Neuronal stem cell (in vitro differentiated cells): Measurements from ENCODE around the gene GMCL2.

Experiments used
- DNase-seq: peaks from one replicate; pipeline ENCODE4 v3.0.0-alpha.2; 2013; ENCODE audit warnings: low spot score
- H2AFZ ChIP-seq: one replicate; pipeline ENCODE4 v1.6.1; 2013; ENCODE audit warnings: mild to moderate bottlenecking, low read length, inconsistent platforms
- H2AK5ac ChIP-seq: 2 replicates; pipeline ENCODE4 v1.6.1; 2013; ENCODE audit warnings: low read depth, mild to moderate bottlenecking, inconsistent platforms, low read length, moderate library complexity, mixed read lengths
- H2BK120ac ChIP-seq: 2 replicates; pipeline ENCODE4 v1.6.1; 2013; ENCODE audit warnings: low read depth, mild to moderate bottlenecking, inconsistent platforms, low read length, moderate library complexity, mixed read lengths
- H2BK12ac ChIP-seq: one replicate; pipeline ENCODE4 v1.6.1; 2013; ENCODE audit warnings: low read length, inconsistent platforms
- H2BK15ac ChIP-seq: 2 replicates; pipeline ENCODE4 v1.6.1; 2013; ENCODE audit warnings: mild to moderate bottlenecking, low read length, inconsistent platforms, mixed read lengths
- H2BK5ac ChIP-seq: one replicate; pipeline ENCODE4 v1.6.1; 2013; ENCODE audit warnings: inconsistent platforms, mild to moderate bottlenecking, low read length, moderate library complexity
- H3K14ac ChIP-seq: one replicate; pipeline ENCODE4 v1.6.1; 2013; ENCODE audit warnings: low read length, inconsistent platforms
- H3K18ac ChIP-seq: 2 replicates; pipeline ENCODE4 v1.6.1; 2013; ENCODE audit warnings: low read length, inconsistent platforms
- H3K23ac ChIP-seq: 2 replicates; pipeline ENCODE4 v1.6.1; 2013; ENCODE audit warnings: low read depth, mild to moderate bottlenecking, mixed read lengths, low read length, inconsistent platforms; ENCODE audit not compliant: poor library complexity
- H3K27ac ChIP-seq: replicated peaks from 3 replicates; pipeline ENCODE4 v1.5.1; 2013; ENCODE audit warnings: low read length, inconsistent platforms
- H3K27me3 ChIP-seq, 3 experiments: 2 replicates each; pipeline ENCODE4 v1.6.1; 2013; ENCODE audit warnings: low read length in 3 of 3, mild to moderate bottlenecking in 2 of 3, inconsistent platforms in 1 of 3, low read depth in 1 of 3, mixed read lengths in 1 of 3, moderate library complexity in 1 of 3; ENCODE audit not compliant: control insufficient read depth in 3 of 3, insufficient read depth in 3 of 3
- H3K36me3 ChIP-seq, 2 donors: replicated peaks in 1 of 2; 2 replicates each; pipeline ENCODE4 v1.6.1; 2013; ENCODE audit warnings: low read length in 2 of 2; ENCODE audit not compliant: control insufficient read depth in 2 of 2, insufficient read depth in 2 of 2
- H3K4ac ChIP-seq: 2 replicates; pipeline ENCODE4 v1.6.1; 2013; ENCODE audit warnings: inconsistent platforms, mild to moderate bottlenecking, low read length, moderate library complexity
- H3K4me1 ChIP-seq, 2 donors: 1 replicate in 1 of 2; 2 replicates in 1 of 2; pipeline ENCODE4 v1.6.1; 2013; ENCODE audit warnings: low read length in 2 of 2, low read depth in 1 of 2; ENCODE audit not compliant: control insufficient read depth in 2 of 2, insufficient read depth in 1 of 2
- H3K4me2 ChIP-seq: one replicate; pipeline ENCODE4 v1.6.1; 2013; ENCODE audit warnings: mild to moderate bottlenecking, low read length, inconsistent platforms; ENCODE audit not compliant: insufficient read depth, poor library complexity, severe bottlenecking
- H3K4me3 ChIP-seq, 2 donors: 2 replicates each; pipeline ENCODE4 v1.5.1; 2013; ENCODE audit warnings: low read length in 2 of 2, mild to moderate bottlenecking in 2 of 2, inconsistent platforms in 1 of 2, moderate library complexity in 1 of 2
- H3K79me1 ChIP-seq: one replicate; pipeline ENCODE4 v1.6.1; 2013; ENCODE audit warnings: low read depth, mild to moderate bottlenecking, inconsistent platforms, low read length, moderate library complexity
- H3K9ac ChIP-seq: one replicate; pipeline ENCODE4 v1.6.1; 2013; ENCODE audit warnings: mild to moderate bottlenecking, low read depth, low read length, inconsistent platforms; ENCODE audit not compliant: poor library complexity
- H3K9me3 ChIP-seq, 2 donors: replicated peaks in 1 of 2; 2 replicates each; pipeline versions ENCODE3 to v1.6.1; 2013; ENCODE audit warnings: low read length in 2 of 2, mild to moderate bottlenecking in 2 of 2, inconsistent platforms in 1 of 2, low read depth in 1 of 2, mixed read lengths in 1 of 2, moderate library complexity in 1 of 2; ENCODE audit not compliant: control insufficient read depth in 2 of 2, insufficient read depth in 1 of 2
- H4K8ac ChIP-seq: one replicate; pipeline ENCODE4 v1.6.1; 2013; ENCODE audit warnings: low read depth, mild to moderate bottlenecking, inconsistent platforms, low read length, moderate library complexity
- H4K91ac ChIP-seq: one replicate; pipeline ENCODE4 v1.6.1; 2013; ENCODE audit warnings: low read length, low read depth, mild to moderate bottlenecking, inconsistent platforms; ENCODE audit not compliant: poor library complexity
- WGBS, 2 donors: extraction: QIAGEN DNeasy Blood & Tissue Kit; methylation state at CpG; one replicate each; pipeline ENCODE4 v1.1.7; 2013; ENCODE audit warnings: missing lambda C conversion rate in 2 of 2, mixed read lengths in 1 of 2; ENCODE audit not compliant: insufficient read length in 2 of 2, insufficient replicate concordance in 1 of 2; ENCODE audit errors: extremely low coverage in 2 of 2; 5-methylcytosine and 5-hydroxymethylcytosine counted together

GMCL2 gene

DNA sequence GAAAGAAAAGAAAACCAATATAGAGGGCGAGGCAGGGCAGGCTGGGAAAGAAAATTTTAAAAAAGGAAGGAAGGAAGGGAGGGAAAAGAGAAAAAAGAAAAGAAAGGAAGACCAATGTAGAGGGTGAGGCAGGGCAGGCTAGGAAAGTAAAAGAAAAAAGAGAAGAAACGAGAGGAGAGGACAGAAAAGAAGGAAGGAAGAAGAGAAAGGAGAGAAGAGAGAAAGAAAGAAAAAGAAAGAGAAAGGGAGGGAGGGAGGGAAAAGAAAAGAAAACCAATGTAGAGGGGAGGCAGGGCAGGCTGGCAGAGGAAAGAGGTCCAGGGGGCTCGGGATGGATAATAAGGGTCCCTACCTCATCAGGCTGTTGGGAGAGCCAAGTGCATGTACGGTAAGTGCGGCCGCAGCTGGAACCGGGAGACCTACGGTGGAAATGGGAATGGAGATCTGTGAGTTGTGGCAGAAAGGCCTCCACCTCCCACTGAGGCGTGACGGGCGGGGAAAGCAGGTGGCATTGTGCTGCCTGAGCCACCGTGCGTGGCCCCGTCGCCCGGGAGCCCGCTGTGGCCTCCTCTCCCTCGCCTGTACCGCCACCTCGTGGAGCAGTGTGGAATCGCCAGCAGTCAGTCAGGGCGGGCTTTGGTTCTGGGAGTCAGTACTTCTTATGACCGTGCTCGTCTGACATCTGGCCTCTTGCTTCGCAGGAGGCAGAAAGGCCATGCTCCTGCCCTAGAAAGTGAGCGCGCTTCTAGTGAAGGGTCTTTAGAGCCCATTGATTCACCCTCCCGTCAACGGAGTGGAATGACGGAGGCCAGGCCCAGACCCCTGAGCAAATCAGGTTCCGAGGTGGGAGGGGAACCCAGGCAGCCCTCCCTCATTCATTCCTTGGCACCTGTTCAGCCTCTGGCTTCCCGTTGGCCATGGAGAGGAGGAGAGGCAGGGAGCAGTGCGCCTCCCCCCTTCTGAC, 23.1 kb downstream of the GMCL2 start:
- peak overlapping the region; percentile 15 to 70 for H3K4me3 ChIP-seq
- H4K91ac ChIP-seq: no peak overlapping the region

DNA sequence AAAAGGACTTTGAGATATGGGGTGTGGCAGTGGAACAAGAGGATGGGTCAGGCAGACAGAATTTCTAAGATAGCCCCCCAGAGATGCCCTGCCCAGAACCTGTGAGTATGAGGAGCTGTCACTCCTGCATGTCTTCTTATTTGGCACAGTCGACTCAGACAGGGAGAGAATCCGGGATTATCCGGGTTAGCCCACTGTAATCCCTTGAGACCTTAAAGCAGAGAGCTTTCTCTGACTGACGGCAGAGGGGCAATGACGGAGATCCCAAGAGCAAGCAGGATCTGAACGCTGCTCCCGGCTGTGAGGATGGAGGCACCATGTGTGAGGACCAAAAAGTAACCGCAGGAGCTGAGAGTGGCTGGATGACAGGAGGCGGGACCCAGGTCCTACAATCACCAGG, 24.7 kb downstream of the GMCL2 start:
- Histone ChIP-seq H3K79me1 (no peaks in the 10 kb centered on the region), H3K23ac (no peak overlapping the region), H2BK5ac (no peak overlapping the region), H3K14ac (no peak overlapping the region), H3K4me3 (no peak overlapping the region), H2AFZ (no peak overlapping the region), H4K91ac (no peak overlapping the region), H2AK5ac (no peak overlapping the region), H3K27me3 (peaks cover 0 to 15% (median 0%) of the 10 kb centered on the region in 3 experiments), H3K4ac (no peak overlapping the region), H2BK12ac (no peak overlapping the region), H3K4me1 (peaks cover 3 to 4% of the 10 kb centered on the region in 2 donors), H4K8ac (no peak overlapping the region), H3K4me2 (no peak overlapping the region), H3K9me3 (no peaks in the 10 kb centered on the region), H3K36me3 (no peaks in the 10 kb centered on the region), H2BK120ac (no peak overlapping the region), H3K9ac (no peak overlapping the region), H3K18ac (no peak overlapping the region), H3K27ac (no peak overlapping the region), H2BK15ac (no peak overlapping the region)
- no CpG with 5 or more reads among the region's 9 CpGs for WGBS, 2 donors
- no peak for DNase-seq

More for the DNA sequence above, 23.1 kb downstream of the GMCL2 start:
- Histone ChIP-seq H2AFZ (peak overlapping the region; percentile 87), H2AK5ac (peak overlapping the region; percentile 93), H3K14ac (no peak overlapping the region), H2BK5ac (peak overlapping the region; percentile 1), H4K8ac (no peak overlapping the region), H3K4me1 (peaks cover 3 to 4% of the 10 kb centered on the region in 2 donors), H3K18ac (peak overlapping the region; percentile 58), H3K4me2 (peak overlapping the region; percentile 57), H3K36me3 (no peaks in the 10 kb centered on the region), H2BK120ac (no peak overlapping the region), H3K27ac (no peak overlapping the region), H3K9ac (peak overlapping the region; percentile 45), H3K9me3 (no peaks in the 10 kb centered on the region), H3K27me3 (peaks cover 0 to 15% (median 0%) of the 10 kb centered on the region in 3 experiments), H3K4ac (peak overlapping the region; percentile 15), H2BK12ac (no peak overlapping the region), H2BK15ac (peak overlapping the region; percentile 37), H3K79me1 (no peaks in the 10 kb centered on the region), H3K23ac (no peak overlapping the region)
- no CpG with 5 or more reads among the region's 33 CpGs for WGBS, 2 donors
- peak; percentile 84 for DNase-seq

DNA sequence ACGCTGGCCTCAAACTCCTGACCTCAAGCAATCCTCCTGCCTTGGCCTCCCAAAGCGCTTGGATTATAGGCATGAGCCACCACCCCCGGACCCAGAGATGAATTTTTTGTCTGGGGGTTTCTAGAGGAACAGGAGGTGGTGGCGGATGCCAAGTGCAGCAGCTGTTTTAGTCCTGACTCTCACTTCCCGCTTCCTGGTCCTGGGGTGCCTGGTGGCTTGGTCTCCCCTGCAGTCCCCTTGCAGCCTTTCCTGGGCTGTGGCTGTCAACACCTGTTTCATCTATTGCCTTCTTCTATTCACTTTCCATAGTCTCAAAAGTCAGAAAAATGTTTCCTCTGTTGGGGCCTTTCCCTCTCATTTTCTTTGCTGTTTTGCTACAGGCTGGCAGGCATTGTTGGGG, 27.0 kb downstream of the GMCL2 start:
- no peaks in the 10 kb centered on the region for H3K9me3 ChIP-seq
- no peak overlapping the region for H2BK5ac ChIP-seq
- H3K27me3 ChIP-seq: peaks cover 0 to 11% (median 0%) of the 10 kb centered on the region in 3 experiments
- no peak overlapping the region for H2BK15ac ChIP-seq
- no peak for DNase-seq
- H3K36me3 ChIP-seq: no peaks in the 10 kb centered on the region
- peaks cover 3 to 4% of the 10 kb centered on the region in 2 donors for H3K4me1 ChIP-seq
- no peak overlapping the region for H3K4me3 ChIP-seq
- no peak overlapping the region for H3K9ac ChIP-seq
- no peak overlapping the region for H3K14ac ChIP-seq
- H3K4ac ChIP-seq: no peak overlapping the region
- H3K23ac ChIP-seq: no peak overlapping the region
- no CpG with 5 or more reads among the region's 5 CpGs for WGBS, 2 donors
- H3K27ac ChIP-seq: no peak overlapping the region
- no peaks in the 10 kb centered on the region for H3K79me1 ChIP-seq
- H4K8ac ChIP-seq: no peak overlapping the region
- no peak overlapping the region for H4K91ac ChIP-seq
- no peak overlapping the region for H3K4me2 ChIP-seq
- no peak overlapping the region for H2BK120ac ChIP-seq
- H3K18ac ChIP-seq: no peak overlapping the region
- no peak overlapping the region for H2AK5ac ChIP-seq
- H2AFZ ChIP-seq: no peak overlapping the region
- no peak overlapping the region for H2BK12ac ChIP-seq

DNA sequence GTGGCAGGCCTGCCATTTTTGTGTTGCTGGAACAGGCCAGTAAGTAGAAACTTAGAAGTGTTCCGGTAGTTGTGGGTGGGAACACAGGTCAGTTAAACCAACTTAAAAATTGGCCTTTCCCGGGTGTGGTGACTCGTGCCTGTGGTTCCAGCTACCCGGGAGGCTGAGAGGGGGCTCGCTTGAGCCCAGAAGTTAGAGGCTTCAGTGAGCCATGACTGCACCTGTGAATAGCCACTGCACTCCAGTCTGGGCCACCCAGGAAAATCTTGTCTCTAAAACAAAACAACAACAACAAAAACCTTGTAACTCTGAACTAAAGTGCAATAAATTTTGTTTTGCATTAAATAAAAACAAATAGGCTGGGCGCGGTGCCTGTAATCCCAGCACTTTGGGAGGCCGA, 32.1 kb downstream of the GMCL2 start:
- DNase-seq: no peak
- H3K4ac ChIP-seq: no peak overlapping the region

More for the DNA sequence above, 32.1 kb downstream of the GMCL2 start:
- no peak overlapping the region for H4K91ac ChIP-seq
- H2BK15ac ChIP-seq: no peak overlapping the region
- no peak overlapping the region for H3K18ac ChIP-seq
- no peak overlapping the region for H3K14ac ChIP-seq
- no peak overlapping the region for H2BK5ac ChIP-seq
- no peak overlapping the region for H2BK12ac ChIP-seq
- no peak overlapping the region for H3K4me2 ChIP-seq
- H3K4me3 ChIP-seq: no peak overlapping the region
- peak overlapping the region; percentile 81 for H2BK120ac ChIP-seq
- H3K79me1 ChIP-seq: peaks cover 3% of the 10 kb centered on the region
- H3K4me1 ChIP-seq: peaks cover 0 to 3% of the 10 kb centered on the region in 2 donors
- H2AFZ ChIP-seq: no peak overlapping the region
- H3K27ac ChIP-seq: no peak overlapping the region
- H3K9me3 ChIP-seq: no peaks in the 10 kb centered on the region
- H3K9ac ChIP-seq: no peak overlapping the region
- no peak overlapping the region for H4K8ac ChIP-seq
- H3K23ac ChIP-seq: no peak overlapping the region
- peaks cover 20 to 26% of the 10 kb centered on the region in 2 donors for H3K36me3 ChIP-seq
- no CpG with 5 or more reads among the region's 8 CpGs for WGBS, 2 donors
- H3K27me3 ChIP-seq: no peaks in the 10 kb centered on the region
- H2AK5ac ChIP-seq: no peak overlapping the region
